ENCODE data around the gene PLEKHJ1. TPM values are rescaled to one million over a fixed set of nuclear protein-coding genes. Genes with fewer than 3 reads are reported as not detected.
"Not testable (repeated sequence)": the region's sequence is repeated elsewhere in the genome, so short reads cannot be mapped to it uniquely, and the experiment has no call there.

Gene PLEKHJ1
- total RNA-seq, 3 donors from 2014 or later: 132 to 231 (median 189) TPM

- no peak for ATAC-seq
- no peaks in the 10 kb centered on the region for H3K9me3 ChIP-seq
- no peak overlapping the region for H3K4me3 ChIP-seq
- no peaks in the 10 kb centered on the region for H3K4me1 ChIP-seq (ENCODE audit: low read depth)
- no peak for TF ChIP-seq CTCF (IDR thresholded peaks at IDR 0.05)
- no peaks in the 10 kb centered on the region for H3K36me3 ChIP-seq (ENCODE audit: low read depth)
- intact Hi-C loops (cut with DNase I, micrococcal nuclease): no loop called here
- no peak for DNase-seq
Measured at GRCh38 chr19:2202366-2202765, 33.8 kb downstream of the PLEKHJ1 start.

GRCh38 chr19:2201473-2202148 lies 34.5 kb downstream of the PLEKHJ1 start:
- TF ChIP-seq CTCF (IDR thresholded peaks at IDR 0.05): no peak
- H3K4me1 ChIP-seq (ENCODE audit: low read depth): no peaks in the 10 kb centered on the region
- ATAC-seq: no peak
- no peaks in the 10 kb centered on the region for H3K36me3 ChIP-seq (ENCODE audit: low read depth)
- no peaks in the 10 kb centered on the region for H3K9me3 ChIP-seq
- intact Hi-C loops (cut with DNase I, micrococcal nuclease): no loop called here
- H3K4me3 ChIP-seq: no peak overlapping the region
- DNase-seq: no peak

GRCh38 chr19:2200624-2201294 lies 35.4 kb downstream of the PLEKHJ1 start:
- H3K36me3 ChIP-seq (ENCODE audit: low read depth); H3K4me1 ChIP-seq (ENCODE audit: low read depth); DNase-seq; intact Hi-C loops (cut with DNase I, micrococcal nuclease); H3K9me3 ChIP-seq; H3K4me3 ChIP-seq; ATAC-seq: not testable (repeated sequence)

- H3K36me3 ChIP-seq (ENCODE audit: low read depth): no peaks in the 10 kb centered on the region
- intact Hi-C loops (cut with DNase I, micrococcal nuclease): no loop called here
- TF ChIP-seq CTCF (IDR thresholded peaks at IDR 0.05): no peak
- no peak overlapping the region for H3K4me3 ChIP-seq
- H3K4me1 ChIP-seq (ENCODE audit: low read depth): no peaks in the 10 kb centered on the region
- DNase-seq (no peak), ATAC-seq (no peak)
- H3K9me3 ChIP-seq: no peaks in the 10 kb centered on the region
Measured at GRCh38 chr19:2199861-2200623, 36.1 kb downstream of the PLEKHJ1 start.

- Histone ChIP-seq H3K36me3 (ENCODE audit: low read depth) (no peaks in the 10 kb centered on the region), H3K4me1 (ENCODE audit: low read depth) (no peaks in the 10 kb centered on the region), H3K9me3 (no peaks in the 10 kb centered on the region), H3K4me3 (no peak overlapping the region)
- no peak for TF ChIP-seq CTCF (IDR thresholded peaks at IDR 0.05)
- intact Hi-C loops (cut with DNase I, micrococcal nuclease): no loop called here
- DNase-seq (no peak), ATAC-seq (no peak)
Measured at GRCh38 chr19:2199215-2199614, 36.9 kb downstream of the PLEKHJ1 start.

GRCh38 chr19:2198317-2198716 lies 37.8 kb downstream of the PLEKHJ1 start:
- ATAC-seq (no peak), DNase-seq (no peak)
- H3K9me3 ChIP-seq: no peaks in the 10 kb centered on the region
- no peak overlapping the region for H3K4me3 ChIP-seq
- no peak for TF ChIP-seq CTCF (IDR thresholded peaks at IDR 0.05)
- H3K4me1 ChIP-seq (ENCODE audit: low read depth): no peaks in the 10 kb centered on the region
- no peaks in the 10 kb centered on the region for H3K36me3 ChIP-seq (ENCODE audit: low read depth)
- intact Hi-C loops (cut with DNase I, micrococcal nuclease): no loop called here
